Measurements from ENCODE around the gene INTS1.

INTS1 gene

GRCh38 chr7:1505731-1506550, 1.8 kb upstream of the INTS1 start:
- peak in 1 of 2 experiments; percentile 38 for DNase-seq

- no peak for DNase-seq
These were observed 799 bp downstream of the INTS1 start for GRCh38 chr7:1503390-1503789.

GRCh38 chr7:1502845-1503244, 1.3 kb downstream of the INTS1 start:
- no peak for DNase-seq

- no peak for DNase-seq
These were observed 2.5 kb downstream of the INTS1 start for GRCh38 chr7:1501487-1502270.

GRCh38 chr7:1500064-1500807, 4.0 kb downstream of the INTS1 start:
- DNase-seq: no peak

- DNase-seq: no peak
These were observed 4.7 kb downstream of the INTS1 start for GRCh38 chr7:1499367-1500029.

- DNase-seq: no peak
These were observed 5.6 kb downstream of the INTS1 start for GRCh38 chr7:1498370-1499305.

- no peak for DNase-seq
These were observed 6.8 kb downstream of the INTS1 start for GRCh38 chr7:1497293-1497927.

- DNase-seq: no peak
These were observed 7.5 kb downstream of the INTS1 start for GRCh38 chr7:1496531-1497292.

- no peak for DNase-seq
These were observed 8.5 kb downstream of the INTS1 start for GRCh38 chr7:1495564-1496242.

- DNase-seq: no peak
These were observed 9.2 kb downstream of the INTS1 start for GRCh38 chr7:1494866-1495563.

- DNase-seq: no peak
These were observed 9.7 kb downstream of the INTS1 start for GRCh38 chr7:1494447-1494846.

GRCh38 chr7:1493571-1493970, 10.6 kb downstream of the INTS1 start:
- DNase-seq: no peak

GRCh38 chr7:1493129-1493528, 11.1 kb downstream of the INTS1 start:
- DNase-seq: no peak

- no peak for DNase-seq
These were observed 11.5 kb downstream of the INTS1 start for GRCh38 chr7:1492640-1493039.

GRCh38 chr7:1492221-1492620, 12.0 kb downstream of the INTS1 start:
- no peak for DNase-seq

GRCh38 chr7:1490837-1491236, 13.4 kb downstream of the INTS1 start:
- no peak for DNase-seq

- no peak for DNase-seq
These were observed 14.9 kb downstream of the INTS1 start for GRCh38 chr7:1489336-1489735.

- DNase-seq: no peak
These were observed 16.2 kb downstream of the INTS1 start for GRCh38 chr7:1488016-1488415.
